Measurements from ENCODE around the gene ADNP2.

Gene ADNP2

GRCh38 chr18:80178935-80179818 is 70.1 kb downstream of the ADNP2 start:
- no peak overlapping the region for H3K4me3 ChIP-seq (ENCODE audit: low read depth, low read length)

GRCh38 chr18:80179857-80180558 is 70.9 kb downstream of the ADNP2 start:
- H3K4me1 ChIP-seq, result peaks cover 4% of the 10 kb centered on the region

More at GRCh38 chr18:80178935-80179818, 70.1 kb downstream of the ADNP2 start:
- no peaks in the 10 kb centered on the region for H3K27me3 ChIP-seq (ENCODE audit: control insufficient read depth, insufficient read depth, low read length)
- H3K27ac ChIP-seq, result no peak overlapping the region
- H3K9ac ChIP-seq, result no peak overlapping the region
- H3K79me2 ChIP-seq, result no peaks in the 10 kb centered on the region
- no peaks in the 10 kb centered on the region for H3K36me3 ChIP-seq (ENCODE audit: control insufficient read depth, insufficient read depth, low read length)
- no peak overlapping the region for H3K4me2 ChIP-seq (ENCODE audit: low read length)
- H3K4me1 ChIP-seq, result peaks cover 4% of the 10 kb centered on the region
- no peak overlapping the region for H2AFZ ChIP-seq
- H3K9me3 ChIP-seq (ENCODE audit: control insufficient read depth, low read length), result no peaks in the 10 kb centered on the region
- no peak for TF ChIP-seq CTCF (IDR thresholded peaks at IDR 0.05)

GRCh38 chr18:80180778-80181564 is 71.9 kb downstream of the ADNP2 start:
- Histone ChIP-seq H3K27me3 (ENCODE audit: control insufficient read depth, insufficient read depth, low read length) (no peaks in the 10 kb centered on the region), H3K79me2 (no peaks in the 10 kb centered on the region), H3K9me3 (ENCODE audit: control insufficient read depth, low read length) (no peaks in the 10 kb centered on the region), H3K4me3 (ENCODE audit: low read depth, low read length) (no peak overlapping the region), H3K9ac (no peak overlapping the region), H3K27ac (no peak overlapping the region), H3K4me1 (peaks cover 4% of the 10 kb centered on the region), H3K4me2 (ENCODE audit: low read length) (no peak overlapping the region), H2AFZ (no peak overlapping the region), H3K36me3 (ENCODE audit: control insufficient read depth, insufficient read depth, low read length) (no peaks in the 10 kb centered on the region)
- no peak for TF ChIP-seq CTCF (IDR thresholded peaks at IDR 0.05)

More at GRCh38 chr18:80179857-80180558, 70.9 kb downstream of the ADNP2 start:
- no peak overlapping the region for H3K4me3 ChIP-seq (ENCODE audit: low read depth, low read length)
- no peak for TF ChIP-seq CTCF (IDR thresholded peaks at IDR 0.05)
- H3K9ac ChIP-seq, result no peak overlapping the region
- H2AFZ ChIP-seq, result no peak overlapping the region
- no peak overlapping the region for H3K27ac ChIP-seq
- H3K79me2 ChIP-seq, result no peaks in the 10 kb centered on the region
- H3K27me3 ChIP-seq (ENCODE audit: control insufficient read depth, insufficient read depth, low read length), result no peaks in the 10 kb centered on the region
- H3K36me3 ChIP-seq (ENCODE audit: control insufficient read depth, insufficient read depth, low read length), result no peaks in the 10 kb centered on the region
- H3K9me3 ChIP-seq (ENCODE audit: control insufficient read depth, low read length), result no peaks in the 10 kb centered on the region
- H3K4me2 ChIP-seq (ENCODE audit: low read length), result no peak overlapping the region

GRCh38 chr18:80181642-80182461 is 72.8 kb downstream of the ADNP2 start:
- no peaks in the 10 kb centered on the region for H3K79me2 ChIP-seq
- H3K9ac ChIP-seq, result no peak overlapping the region
- H3K27me3 ChIP-seq (ENCODE audit: control insufficient read depth, insufficient read depth, low read length), result no peaks in the 10 kb centered on the region
- H3K9me3 ChIP-seq (ENCODE audit: control insufficient read depth, low read length), result no peaks in the 10 kb centered on the region
- no peak overlapping the region for H3K4me3 ChIP-seq (ENCODE audit: low read depth, low read length)
- H2AFZ ChIP-seq, result no peak overlapping the region
- H3K27ac ChIP-seq, result no peak overlapping the region
- TF ChIP-seq CTCF (IDR thresholded peaks at IDR 0.05), result no peak
- no peaks in the 10 kb centered on the region for H3K36me3 ChIP-seq (ENCODE audit: control insufficient read depth, insufficient read depth, low read length)
- H3K4me2 ChIP-seq (ENCODE audit: low read length), result no peak overlapping the region
- peaks cover 4% of the 10 kb centered on the region for H3K4me1 ChIP-seq

Data from parathyroid adenoma (tissue), 2 donors.